ENCODE results near the gene CLCN3.
"Not testable (repeated sequence)": the region's sequence is repeated elsewhere in the genome, so short reads cannot be mapped to it uniquely, and the experiment has no call there.

The CLCN3 gene

GRCh38 chr4:169652535-169652934 lies 32.2 kb downstream of the CLCN3 start:
- in situ Hi-C loops (cut with HindIII; ENCODE audit: low sequenced_read_pairs): no loop called here

DNA sequence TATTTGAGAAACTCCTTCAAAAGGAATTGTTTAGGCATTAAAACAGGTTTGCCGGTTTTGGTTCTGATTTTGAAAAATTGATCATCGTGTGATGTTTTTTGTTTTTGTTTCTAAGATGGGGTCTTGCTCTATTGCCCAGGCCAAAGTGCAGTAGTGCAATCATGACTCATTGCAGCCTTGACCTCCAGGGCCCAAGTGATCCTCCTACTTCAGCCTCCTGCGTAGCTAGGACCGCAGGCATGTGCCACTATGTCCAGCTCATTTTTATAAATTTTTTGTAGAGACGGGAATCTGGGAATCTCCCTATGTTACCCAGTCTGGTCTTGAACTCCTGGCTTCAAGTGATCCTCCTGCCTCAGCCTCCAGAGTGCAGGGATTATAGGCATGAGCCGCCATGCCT lies 35.0 kb downstream of the CLCN3 start:
- in situ Hi-C loops (cut with HindIII; ENCODE audit: low sequenced_read_pairs): loop anchor here (5.0 kb wide), 1 partner anchor 57 kb away; no protein-coding TSS in a partner anchor

- in situ Hi-C loops (cut with HindIII; ENCODE audit: low sequenced_read_pairs): loop anchor here (5.0 kb wide), 1 partner anchor 55 kb away; no protein-coding TSS in a partner anchor
Measured at GRCh38 chr4:169657470-169658107, 37.2 kb downstream of the CLCN3 start.

GRCh38 chr4:169658196-169658595 lies 37.8 kb downstream of the CLCN3 start:
- in situ Hi-C loops (cut with HindIII; ENCODE audit: low sequenced_read_pairs): loop anchor here (5.0 kb wide), 1 partner anchor 54 kb away; no protein-coding TSS in a partner anchor

DNA sequence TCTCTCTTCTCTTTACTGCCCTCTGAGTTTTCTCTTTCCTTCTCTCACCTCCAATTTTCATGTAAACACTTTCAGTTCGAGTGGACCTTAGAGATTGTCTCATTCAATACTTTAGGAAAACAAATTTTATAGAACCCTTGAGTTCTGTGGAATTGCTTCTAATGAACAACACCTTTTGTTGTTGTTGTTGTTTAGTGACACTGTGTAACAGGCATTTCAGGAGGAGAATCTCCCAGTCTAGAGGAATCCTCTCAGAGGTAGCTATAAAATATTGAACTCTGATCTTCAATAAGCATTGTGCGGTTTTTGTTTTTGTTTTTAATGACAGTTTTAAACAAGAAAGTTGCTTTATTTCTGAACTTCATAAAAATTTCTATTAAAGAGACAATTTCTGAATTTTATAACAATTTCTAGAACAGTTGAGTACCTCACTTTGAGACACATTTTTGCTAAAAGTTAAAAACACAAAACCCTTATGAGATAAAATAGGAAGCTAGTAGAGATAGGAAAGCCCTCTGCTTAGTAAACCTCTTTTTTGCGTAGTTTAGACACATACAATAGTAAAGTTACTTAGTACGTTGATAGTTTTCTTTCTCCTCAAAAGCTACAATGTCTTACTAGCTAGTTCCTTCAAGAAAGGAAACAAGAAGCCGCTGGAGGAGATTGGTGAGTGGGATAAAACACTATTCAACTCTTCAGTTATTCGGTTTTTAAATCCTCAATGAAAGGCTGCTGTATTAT lies 38.8 kb downstream of the CLCN3 start:
- in situ Hi-C loops (cut with HindIII; ENCODE audit: low sequenced_read_pairs): loop anchor here (5.0 kb wide), 1 partner anchor 53 kb away; no protein-coding TSS in a partner anchor

DNA sequence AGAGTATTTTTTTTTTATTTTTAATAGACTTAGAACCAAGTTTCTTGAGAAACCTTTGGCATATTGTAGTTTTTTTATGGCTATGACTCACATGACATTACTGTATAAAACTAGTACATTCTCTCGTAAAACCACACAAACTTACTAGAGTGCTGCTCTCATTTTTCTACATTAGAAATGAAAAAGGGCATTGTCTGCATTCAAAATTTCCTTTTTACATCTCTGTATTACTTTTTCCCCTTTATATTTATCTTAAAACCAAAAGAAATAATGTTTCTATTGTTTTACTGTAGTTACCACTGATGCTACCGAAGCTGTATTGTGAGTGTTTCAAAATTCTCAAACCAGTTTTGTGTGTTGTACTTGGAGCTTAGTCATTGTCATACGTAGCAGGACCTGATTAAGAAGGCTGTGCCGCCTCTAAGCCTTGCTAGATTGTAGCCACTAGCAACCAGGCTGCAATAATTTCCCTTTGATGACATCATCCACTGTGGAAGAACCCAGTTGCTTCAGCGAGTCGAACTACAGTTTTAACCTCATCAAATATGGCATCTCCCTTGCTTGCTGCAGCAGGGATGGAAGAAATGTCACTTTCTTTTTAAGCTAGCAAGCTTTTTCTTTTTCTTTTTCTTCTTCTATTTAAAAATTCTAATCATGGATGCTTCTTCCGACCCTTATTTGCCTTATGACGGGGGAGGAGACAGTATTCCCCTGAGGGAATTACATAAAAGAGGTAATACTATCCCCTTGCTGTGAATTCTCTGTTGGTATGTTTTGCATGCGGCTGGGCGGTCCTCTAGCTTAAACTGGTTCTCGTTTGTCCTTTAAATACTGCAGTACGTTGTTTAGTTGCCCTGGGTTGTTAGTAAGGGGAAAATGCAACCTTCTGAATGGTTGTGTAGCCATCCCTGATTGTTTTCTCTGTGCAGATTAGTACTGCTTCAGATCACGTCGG lies 39.6 kb downstream of the CLCN3 start:
- in situ Hi-C loops (cut with HindIII; ENCODE audit: low sequenced_read_pairs): loop anchor here (5.0 kb wide), 1 partner anchor 52 kb away; no protein-coding TSS in a partner anchor

- in situ Hi-C loops (cut with HindIII; ENCODE audit: low sequenced_read_pairs): no loop called here
Measured at GRCh38 chr4:169660929-169661328, 40.6 kb downstream of the CLCN3 start.

- in situ Hi-C loops (cut with HindIII; ENCODE audit: low sequenced_read_pairs): no loop called here
Measured at GRCh38 chr4:169661761-169662160, 41.4 kb downstream of the CLCN3 start.

DNA sequence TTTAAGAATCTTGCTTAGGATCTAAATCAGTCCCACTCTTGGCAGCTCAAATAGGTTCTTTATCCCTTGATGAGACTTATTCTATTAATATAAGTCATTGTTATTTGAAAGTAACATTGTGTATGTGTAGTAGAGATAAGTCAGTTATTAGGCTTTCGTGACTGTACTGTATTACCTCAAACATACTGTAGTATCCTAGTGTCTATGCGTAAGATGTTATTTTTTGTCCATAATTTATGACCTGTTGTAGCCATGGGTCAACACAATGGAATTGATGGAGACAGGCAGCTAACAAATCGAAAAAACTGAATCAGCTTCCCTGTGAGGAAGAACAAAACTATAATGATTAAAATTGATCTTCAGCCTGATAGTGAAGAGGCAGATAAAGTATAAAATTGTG lies 41.8 kb downstream of the CLCN3 start:
- in situ Hi-C loops (cut with HindIII; ENCODE audit: low sequenced_read_pairs): no loop called here

- in situ Hi-C loops (cut with HindIII; ENCODE audit: low sequenced_read_pairs): no loop called here
Measured at GRCh38 chr4:169663402-169663801, 43.0 kb downstream of the CLCN3 start.

GRCh38 chr4:169663831-169664230 lies 43.5 kb downstream of the CLCN3 start:
- in situ Hi-C loops (cut with HindIII; ENCODE audit: low sequenced_read_pairs): no loop called here

DNA sequence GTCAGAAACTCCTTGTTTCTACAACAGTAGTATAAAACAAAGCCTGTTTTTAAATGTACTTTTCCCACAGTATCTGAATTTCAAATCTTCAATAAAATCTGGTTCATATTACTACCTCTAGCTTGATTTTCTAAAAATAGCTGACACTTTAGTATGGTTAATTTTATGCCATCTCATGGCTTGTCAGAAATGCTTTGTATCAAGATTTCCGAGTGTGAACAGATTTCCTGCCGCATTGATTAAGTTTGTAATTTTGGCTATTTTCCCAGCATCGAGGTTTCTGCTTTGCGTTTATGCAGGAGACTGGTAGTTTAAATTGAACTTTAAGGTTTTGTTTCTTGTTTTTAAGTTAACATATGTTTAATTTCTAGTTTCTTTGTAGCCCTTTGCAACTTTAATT lies 44.2 kb downstream of the CLCN3 start:
- in situ Hi-C loops (cut with HindIII; ENCODE audit: low sequenced_read_pairs): no loop called here

DNA sequence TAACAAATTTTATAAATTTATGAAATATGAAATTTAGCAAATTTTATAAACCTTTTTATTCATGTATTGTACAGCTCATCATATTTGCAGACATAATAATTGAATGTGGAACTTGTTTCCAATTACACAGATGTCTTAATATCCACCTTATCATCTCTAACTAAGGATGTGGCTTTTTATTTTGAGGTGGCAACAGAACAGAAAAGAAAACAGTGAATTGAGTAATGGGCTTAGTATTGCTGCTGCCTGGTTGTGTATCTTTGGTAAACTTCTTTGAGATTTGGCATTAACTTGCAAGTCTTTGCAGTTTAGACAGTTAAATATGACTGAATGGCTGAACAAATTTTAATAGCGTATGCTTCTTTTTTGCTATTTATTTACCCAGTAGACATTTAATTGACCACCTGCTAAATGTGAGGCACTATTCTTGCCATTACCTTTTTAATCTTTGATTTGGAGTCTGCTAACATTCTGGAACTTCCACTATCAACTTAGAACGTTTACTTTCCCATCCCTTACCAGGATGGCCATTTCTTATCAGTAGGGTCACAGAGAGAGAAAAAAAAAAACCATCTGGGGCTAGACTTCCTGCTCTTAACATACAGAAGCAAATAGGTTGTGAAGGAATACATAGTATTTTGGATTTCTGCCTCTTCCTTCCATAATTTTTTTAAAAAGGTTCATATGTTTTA lies 44.8 kb downstream of the CLCN3 start:
- in situ Hi-C loops (cut with HindIII; ENCODE audit: low sequenced_read_pairs): no loop called here

GRCh38 chr4:169668069-169668721 lies 47.8 kb downstream of the CLCN3 start:
- in situ Hi-C loops (cut with HindIII; ENCODE audit: low sequenced_read_pairs): no loop called here

- in situ Hi-C loops (cut with HindIII; ENCODE audit: low sequenced_read_pairs): no loop called here
Measured at GRCh38 chr4:169675825-169676224, 55.4 kb downstream of the CLCN3 start.

- in situ Hi-C loops (cut with HindIII; ENCODE audit: low sequenced_read_pairs): no loop called here
Measured at GRCh38 chr4:169677150-169677748, 56.9 kb downstream of the CLCN3 start.

DNA sequence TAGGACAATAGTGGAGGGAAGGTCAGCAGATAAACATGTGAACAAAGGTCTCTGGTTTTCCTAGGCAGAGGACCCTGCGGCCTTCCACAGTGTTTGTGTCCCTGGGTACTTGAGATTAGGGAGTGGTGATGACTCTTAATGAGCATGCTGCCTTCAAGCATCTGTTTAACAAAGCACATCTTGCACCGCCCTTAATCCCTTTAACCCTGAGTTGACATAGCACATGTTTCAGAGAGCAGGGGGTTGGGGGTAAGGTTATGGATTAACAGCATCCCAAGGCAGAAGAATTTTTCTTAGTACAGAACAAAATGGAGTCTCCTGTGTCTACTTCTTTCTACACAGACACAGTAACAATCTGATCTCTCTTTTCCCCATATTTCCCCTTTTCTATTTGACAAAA lies 58.1 kb downstream of the CLCN3 start:
- in situ Hi-C loops (cut with HindIII; ENCODE audit: low sequenced_read_pairs): not testable (repeated sequence)

DNA sequence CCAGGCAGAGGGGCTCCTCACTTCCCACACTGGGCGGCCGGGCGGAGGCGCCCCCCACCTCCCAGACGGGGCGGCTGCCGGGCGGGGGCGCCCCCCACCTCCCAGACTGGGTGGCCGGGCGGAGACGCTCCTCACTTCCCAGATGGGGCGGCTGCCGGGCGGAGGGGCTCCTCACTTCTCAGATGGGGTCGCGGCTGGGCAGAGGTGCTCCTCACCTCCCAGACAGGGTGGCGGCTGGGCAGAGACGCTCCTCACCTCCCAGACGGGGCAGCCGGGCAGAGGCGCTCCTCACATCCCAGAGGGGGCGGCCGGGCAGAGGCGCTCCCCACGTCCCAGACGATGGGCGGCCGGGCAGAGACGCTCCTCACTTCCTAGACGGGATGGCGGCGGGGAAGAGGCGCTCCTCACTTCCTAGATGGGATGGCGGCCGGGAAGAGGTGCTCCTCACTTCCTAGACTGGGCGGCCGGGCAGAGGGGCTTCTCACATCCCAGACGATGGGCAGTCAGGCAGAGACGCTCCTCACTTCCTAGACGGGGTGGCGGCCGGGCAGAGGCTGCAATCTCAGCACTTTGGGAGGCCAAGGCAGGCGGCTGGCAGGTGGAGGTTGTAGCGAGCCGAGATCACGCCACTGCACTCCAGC lies 58.7 kb downstream of the CLCN3 start:
- in situ Hi-C loops (cut with HindIII; ENCODE audit: low sequenced_read_pairs): not testable (repeated sequence)

DNA sequence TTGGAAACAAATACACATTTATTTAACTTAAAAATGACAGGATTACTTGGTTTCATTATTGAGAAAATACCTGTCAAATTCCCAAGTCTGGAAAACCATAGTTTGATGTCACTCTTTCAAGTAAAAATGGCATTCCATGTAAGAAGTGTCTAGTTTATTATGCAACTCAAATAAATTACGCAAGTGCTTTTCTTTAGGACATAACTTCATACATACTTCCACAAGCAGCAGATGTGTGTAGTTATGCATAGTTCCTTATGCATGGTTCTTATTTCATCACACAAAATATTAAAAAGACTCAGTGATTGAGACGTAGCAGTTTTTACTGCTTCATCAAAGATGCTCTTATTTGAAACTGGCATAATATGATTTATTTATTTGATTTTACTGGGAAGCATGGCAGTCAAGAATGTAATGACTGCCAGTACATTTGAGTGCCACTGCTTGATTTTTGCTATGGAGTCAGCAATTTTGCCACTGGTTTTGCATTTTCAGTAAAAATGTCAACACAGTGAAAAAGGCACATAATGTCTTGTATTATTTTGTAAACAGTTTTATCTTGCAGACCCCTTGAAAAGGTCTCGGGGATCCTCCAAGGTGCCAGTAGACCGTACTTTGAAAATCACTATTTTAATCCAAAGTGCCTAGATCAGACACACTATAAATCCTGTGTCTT lies 62.1 kb downstream of the CLCN3 start:
- in situ Hi-C loops (cut with HindIII; ENCODE audit: low sequenced_read_pairs): no loop called here

Measured in endothelial cell of hepatic sinusoid (primary cell).